GM18508 (cell line): ENCODE measurements around the gene PODXL.

Experiments used
- ATAC-seq: cut with Tn5 transposase; IDR thresholded peaks from one replicate; pipeline ENCODE4 v1.9.1; 2021; ENCODE audit warnings: moderate number of reproducible peaks; ENCODE audit not compliant: insufficient read depth, unreplicated experiment

Gene PODXL

DNA sequence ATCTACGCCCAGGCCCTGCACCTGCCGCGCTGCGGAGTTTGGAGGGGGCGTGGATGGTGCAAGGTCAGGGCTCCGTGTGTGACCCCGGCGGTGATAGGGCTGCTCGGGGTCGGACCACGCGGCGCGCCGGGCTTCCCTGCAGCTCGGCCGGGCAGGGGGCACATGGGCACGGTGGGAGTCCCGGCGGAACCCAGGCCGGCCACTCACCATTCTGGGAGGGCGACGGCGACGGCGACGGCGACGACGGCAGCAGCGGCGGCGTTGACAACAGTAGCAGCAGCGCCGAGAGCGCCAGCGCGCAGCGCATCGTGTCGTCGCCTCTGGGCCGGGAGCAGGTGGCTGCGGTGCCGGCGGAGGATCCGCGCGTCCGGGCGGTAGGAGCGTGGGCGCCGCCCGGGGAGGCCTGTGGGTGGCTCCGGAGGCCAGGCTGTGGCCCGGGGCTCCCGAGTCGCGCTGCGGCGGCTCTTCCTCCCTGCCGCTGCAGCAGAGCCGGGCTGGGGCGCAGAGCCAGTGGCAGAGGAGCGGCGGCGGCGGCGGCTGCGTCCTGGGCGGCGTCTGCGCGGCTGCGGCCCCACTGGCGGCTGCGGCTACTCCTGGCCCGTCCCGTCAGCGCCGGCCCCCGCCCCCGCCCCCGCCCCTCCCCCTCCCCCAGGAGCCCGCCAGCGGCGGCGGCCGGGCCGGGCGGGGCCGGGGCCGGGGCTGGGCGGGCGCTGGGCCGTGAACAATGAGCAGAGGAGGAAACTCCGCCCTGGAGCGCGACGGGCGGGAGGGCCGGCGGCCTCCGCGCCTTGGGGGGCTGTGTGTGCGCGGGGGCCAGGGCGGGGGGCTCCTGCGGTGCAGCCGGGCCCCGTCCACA, at the start of gene PODXL:
PODXL (minus strand) TSS at position 576 of the 856 bp plus-strand sequence; CDS start at position 307, 269 bp downstream.
- ATAC-seq, result no peak

DNA sequence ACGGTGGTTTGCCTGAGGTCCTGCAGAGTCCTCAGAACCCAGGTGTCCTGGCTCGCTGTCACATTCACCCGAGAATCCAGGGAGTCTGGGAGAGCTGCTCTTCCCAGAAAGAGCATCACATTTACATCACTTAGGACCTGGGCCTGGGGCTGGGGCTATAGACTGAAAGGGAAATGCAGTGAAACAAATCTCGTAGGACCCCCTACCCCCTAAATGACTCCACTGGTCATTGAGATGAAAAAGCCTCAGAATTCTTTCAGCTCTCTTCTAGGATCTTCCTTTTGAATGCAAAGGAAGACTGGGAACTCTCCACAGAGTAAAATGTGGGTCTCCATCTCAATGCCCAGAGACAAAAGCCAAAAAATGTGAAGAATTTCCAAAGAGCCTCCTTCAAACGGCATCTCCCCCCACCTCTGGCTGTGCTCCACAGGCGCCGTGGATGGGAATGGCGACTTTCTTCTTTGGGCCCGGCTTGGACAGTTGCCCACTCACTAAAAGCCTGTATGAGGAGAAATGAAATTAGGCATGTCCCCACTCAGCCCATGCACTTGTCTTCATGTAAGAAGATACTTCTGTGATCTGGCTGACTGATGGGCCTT, 49.0 kb upstream of the PODXL start:
- ATAC-seq, result no peak

DNA sequence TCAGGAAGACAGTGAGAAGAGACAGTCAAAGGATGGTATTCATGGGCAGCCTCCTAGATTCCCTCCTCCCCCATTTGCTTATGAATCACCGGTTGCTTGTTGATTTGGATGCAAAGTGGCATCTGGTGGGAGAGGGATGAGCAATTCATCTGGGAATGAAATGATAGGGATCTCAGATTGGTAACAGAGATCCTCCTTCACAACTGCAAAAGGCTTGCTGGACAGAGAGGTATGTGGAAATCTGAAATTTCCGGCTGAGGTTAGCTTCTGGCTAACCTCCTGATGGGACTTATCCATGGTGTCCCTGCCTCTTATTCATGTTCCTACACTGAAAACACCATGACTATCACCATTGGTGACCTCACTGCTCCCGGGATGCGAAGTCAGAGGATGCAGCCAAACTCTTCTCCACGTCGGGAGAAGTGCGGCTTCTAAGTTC, 48.4 kb upstream of the PODXL start:
- no peak for ATAC-seq

DNA sequence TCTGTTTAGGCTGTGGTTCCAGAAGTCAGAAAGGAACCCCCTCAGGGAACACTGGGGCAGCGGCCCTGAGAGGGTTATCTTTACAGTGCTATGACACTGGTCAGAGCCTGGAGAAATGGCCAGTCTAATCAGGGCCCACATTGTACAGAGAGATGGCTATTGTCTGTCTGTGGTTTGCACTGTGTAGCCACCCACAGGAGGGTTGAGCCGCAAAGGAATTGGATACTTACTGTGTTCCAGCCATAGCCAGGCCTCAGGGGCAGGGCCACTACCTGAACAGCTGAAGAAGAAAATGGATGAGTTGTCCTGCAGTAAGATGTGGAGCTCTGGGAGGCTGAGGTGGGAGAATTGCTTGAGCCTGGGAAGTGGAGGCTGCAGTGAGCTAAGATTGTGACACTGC, 47.5 kb upstream of the PODXL start:
- no peak for ATAC-seq

DNA sequence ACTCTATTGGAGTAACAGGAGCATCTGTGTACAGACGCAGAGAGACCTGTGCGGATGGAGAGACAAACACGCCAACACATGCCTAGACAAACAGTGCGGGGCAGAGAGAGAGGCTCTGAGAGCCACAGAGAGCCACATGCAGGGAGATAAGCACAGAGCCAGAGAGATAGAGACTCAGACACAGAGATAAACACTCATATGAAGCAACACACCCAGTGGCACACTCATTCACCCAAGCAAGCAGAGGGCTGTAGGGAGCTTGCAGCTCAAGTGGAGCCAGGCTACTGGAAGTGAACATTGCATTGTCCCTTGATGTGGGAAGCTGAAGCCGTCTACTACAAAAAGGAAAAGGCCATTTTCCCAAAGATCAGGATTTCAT, 46.6 kb upstream of the PODXL start:
- ATAC-seq, result no peak

DNA sequence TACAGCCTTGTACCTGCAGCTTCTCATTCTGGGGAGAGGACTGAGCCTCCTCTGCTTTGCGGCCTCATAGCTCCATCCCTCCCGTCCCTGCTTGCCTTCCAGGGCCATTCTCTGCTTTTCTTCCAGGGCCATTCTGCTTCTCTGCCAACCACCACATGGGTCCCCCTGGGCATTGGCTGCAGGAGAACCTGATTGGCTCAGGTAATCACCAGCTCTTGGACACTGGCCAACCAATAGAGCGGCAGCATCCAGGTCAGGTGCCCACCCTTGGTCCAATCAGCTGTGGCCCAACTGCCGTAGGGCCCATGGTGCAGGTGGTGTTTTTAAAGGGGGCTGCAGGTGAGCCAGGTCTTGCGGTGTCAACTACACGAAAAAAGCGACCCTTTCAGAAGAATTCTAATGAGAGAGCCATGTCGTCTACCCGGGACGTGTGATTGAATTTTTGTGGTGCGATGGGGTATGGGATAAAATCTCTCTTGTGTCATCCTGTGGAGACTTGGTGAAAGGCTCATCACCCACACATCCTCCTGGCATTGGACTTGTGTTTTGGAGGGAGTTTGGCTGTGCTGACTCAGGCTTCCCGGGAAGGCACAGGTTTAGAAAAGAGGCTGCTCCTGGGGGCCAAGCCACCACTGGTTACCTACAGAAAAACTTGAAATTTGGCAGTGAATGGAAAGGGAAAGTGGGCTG, 46.0 kb upstream of the PODXL start:
- ATAC-seq, result no peak

DNA sequence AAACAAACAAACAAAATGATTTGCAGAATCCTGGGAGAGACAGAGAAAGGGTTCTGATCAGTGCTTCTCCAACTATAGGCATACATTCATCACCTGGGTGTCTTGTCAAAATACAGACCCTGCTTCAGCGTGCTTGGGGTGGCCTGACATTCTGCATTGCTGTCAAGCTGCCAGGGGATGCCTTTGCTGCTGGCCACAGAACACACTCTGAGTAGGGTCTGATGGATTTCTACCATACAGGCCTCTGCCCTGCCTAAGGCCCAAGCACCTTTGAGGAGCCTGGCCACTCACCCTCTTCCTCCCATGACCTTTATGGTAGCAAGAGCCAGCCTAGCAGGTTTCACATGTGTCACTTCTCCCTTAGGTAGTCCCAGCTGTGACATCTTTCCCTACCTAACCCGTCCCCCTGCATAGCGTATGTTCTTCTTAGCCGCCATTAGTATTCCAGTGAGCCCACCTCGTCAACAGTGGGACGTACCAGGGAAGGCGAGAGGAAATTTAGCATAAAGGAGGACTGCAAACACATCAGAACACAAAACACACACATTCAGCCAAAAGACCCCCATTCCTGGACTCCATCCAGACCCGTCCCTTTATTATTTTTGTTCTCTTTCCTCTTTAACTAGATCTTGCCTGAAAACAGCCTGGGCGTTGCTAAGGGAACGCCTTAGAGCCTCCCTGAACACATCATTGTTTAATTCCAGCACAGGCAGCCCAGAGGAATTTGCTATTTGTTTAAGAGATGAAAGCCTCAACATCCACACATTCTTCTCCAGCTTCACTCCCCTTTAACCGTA, 43.9 kb upstream of the PODXL start:
- no peak for ATAC-seq

DNA sequence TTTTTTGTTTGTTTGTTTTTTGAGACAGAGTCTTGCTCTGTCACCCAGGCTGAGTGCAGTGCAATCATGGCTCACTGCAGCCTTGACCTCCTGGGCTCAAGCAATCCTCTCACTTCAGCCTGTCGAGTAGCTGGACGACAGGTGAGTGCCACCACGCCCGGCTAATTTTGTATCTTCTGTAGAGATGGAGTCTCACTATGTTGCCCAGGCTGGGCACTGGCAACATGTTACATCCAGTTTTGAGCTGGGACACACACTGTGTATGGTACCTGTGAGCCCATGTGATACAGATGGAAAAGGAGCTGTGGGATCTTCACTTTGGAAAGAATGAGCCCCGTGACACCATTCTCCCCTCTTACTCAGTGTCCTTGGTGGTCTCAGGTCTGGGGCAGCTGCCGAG, 40.4 kb upstream of the PODXL start:
- ATAC-seq, result no peak

DNA sequence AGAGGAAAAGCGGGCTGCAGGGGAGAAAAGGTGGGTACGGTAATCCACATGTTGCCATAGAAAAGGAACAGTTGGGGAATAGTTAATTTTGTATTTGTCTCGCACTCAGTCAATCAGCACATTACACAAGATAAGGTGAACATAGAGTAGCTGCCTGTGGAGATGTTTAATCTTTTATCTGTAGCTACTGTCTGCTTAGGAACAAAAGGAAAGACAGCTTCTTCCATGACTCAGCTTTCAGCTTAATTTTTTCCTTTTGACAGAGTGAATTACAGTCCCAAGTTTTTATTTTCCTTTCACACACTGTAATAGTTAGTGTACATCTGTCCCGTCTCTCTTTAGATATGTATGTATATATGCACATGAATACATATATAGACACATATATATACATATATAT, 39.3 kb upstream of the PODXL start:
- no peak for ATAC-seq

DNA sequence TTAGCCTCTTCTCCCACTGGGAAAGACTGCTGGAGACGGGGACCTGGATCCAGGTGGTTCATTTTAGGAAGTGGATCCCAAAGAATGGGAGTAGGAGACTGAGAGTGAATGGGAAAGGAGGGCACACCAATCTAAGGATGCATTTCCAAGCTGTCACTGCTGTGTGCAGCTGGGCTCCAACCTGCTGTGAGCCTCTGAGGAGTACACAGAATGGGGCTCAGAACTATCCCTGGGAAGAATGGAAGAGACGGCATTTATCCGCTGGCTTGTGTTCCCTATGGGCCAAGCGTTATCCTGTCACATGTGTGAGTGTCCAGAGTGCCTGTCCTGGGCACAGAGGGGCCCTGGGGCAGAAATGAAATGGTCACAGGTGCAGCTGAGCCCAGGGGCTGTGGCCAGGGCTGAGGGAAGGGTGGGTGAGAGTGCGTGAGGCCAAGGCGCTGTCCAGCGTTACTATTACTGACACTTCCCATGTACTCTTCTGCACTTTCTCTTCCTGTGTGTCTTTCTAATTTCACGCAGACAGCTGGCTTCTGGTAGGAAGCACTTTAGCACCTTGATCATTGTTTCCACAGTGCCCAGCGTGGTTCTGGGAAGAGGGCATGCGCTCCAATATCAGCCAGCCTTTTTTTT, 35.4 kb upstream of the PODXL start:
- no peak for ATAC-seq

DNA sequence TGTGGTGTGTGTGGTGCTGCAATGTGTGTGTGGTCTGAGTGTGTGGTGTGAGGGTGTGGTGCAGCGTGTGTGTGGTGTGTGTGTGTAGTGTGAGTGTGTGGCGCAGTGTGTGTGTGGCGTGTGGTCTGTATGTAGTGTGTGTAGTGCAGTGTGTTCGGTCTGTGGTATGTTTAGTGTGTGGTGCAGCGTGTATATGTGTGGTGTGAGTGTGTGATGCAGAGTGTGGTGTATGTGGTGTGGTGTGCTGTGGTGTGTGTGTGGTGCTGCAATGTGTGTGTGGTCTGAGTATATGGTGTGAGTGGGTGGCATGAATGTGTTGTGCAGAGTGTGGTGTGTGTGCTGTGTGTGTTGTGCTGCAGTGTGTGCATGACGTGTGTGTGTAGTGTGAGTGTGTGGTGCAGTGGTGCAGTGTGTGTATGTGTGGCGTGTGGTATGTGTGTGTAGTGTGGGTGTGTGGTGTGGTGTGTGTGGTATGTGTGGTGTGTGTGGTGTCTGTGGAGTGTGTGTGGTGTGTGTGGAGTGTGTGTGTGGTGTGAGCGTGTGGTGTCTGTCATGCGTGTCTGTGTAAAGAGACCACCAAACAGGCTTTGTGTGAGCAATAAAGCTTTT, 31.0 kb upstream of the PODXL start:
- no peak for ATAC-seq

DNA sequence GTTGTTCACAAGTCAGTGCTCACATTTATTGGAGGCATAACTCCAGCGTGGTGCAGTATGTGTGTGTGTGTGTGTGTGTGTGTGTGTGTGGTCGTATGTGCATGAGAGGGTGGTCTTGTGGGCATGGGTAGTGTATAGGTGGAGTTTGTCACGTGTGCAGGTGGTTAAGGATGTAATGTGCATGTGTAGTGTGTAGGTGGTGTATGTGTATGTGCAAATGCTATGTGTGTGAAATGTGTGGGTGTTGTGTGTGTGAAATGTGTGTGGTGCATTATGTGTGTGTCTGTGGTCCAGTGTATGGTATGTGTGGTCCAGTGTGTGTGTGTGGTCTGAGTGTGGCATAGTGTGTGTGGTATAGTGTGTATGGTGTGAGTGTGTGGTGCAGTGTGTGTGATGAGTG, 30.3 kb upstream of the PODXL start:
- no peak for ATAC-seq

DNA sequence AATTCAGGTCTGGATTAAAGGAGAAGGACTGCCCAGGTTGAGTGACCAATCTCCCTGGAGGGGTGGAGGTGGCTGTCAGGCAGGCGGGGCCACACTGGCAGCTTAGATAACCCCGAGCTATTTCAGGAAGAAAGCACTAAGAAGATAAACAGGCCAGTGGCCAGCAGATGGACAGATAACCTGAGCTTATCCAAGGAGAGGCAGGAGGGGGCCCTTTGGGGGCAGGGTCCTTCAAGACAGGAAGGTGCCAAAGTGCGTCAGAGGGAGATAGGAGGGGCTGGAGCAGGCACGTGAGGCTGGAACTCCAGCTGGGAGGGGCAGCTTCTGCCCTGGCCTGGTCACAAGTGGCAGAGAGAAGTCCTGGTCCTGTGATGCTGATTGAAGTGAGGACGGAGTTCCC, 29.8 kb upstream of the PODXL start:
- no peak for ATAC-seq

DNA sequence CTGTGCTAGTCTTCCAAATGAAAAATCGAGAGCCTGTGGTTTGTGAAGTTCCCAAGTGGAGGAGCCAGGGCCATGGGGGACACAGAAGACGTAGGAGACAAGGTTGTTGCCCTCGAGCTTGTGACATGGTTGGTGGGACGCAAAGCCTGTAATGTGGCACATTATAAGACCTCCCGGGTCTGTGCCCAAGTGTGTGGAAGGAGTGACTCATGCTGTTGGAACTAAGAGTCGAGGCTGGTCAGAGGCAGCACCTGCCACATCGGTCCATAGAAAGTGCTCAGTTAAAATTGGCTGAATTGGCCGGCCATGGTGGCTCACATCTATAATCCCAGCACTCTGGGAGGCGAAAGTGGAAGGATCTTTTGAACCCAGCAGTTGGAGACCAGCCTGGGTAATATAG, 27.0 kb upstream of the PODXL start:
- ATAC-seq, result no peak

DNA sequence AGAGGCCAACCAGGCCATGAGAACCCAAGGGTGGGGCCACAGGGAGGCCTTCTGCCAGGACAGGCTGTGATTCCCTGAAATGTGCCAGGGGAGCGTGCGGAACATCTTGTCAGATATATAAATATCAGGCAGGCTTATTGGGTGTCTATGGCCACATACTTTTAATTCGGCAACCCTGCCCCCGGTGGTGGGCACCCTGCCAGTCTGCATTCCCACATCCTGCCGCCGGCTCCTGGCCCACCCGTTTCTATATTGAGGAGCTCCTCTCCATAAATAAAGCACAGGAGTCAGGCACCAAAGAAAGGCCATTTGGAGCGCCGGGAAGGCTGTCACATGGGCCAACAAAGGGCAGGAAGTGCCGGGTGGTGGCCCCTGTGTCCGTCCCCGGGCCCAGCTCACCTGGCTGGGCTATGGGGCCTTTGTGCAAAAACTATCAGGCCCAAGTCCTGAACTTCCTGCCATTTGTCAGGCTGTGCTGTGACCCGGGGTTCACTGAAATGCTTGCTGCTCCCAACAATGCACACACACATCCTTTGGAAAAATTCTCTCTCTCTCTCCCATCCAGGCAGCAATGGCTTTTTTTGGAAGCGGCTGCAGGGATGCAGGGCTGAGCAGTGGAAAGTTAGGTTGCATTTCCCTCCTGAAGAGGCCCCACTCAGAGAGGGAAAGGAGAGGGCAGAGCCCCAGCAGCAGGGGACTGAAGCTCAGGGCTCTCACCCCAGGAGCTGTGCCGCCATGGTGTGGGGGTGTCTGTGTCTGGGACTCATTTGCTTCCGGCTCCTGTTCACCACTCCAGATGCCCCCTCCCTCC, 25.0 kb upstream of the PODXL start:
- ATAC-seq, result no peak

DNA sequence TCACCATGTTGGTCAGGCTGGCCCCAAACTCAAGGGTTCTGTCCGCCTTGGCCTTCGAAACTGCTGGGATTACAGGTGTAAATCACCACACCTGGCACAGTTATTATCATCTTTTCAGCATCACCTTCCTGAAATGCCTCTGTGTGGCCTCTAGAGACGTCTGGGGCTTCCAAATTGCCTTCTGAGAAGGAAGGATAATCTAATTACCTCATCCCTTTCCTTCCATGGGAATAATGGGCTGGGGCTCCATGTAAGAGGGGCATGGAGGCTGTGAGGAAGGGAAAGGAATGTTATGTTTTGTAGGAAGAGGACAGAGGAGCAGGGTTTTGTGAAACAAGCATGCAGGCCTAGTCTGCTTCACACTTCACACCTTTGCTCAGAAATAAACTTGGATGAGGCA, 22.2 kb upstream of the PODXL start:
- ATAC-seq, result no peak

DNA sequence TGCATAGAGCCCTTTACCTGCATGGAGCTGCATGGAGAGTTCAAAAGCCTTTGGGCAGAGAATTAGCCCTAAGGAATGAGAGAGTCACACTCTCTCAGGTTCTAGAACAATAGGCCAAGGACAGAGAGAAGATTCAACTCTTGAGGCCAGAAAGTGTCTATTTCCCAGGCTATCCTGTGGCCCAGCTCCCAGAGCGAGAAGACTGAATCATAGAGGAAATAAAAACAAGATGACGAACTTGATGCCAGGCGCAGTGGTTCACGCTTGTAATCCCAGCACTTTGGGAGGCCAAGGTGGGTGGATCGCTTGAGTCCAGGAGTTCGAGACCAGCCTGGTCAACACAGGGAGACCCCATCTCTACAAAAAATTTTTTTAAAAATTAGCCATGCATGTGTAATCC, 18.3 kb upstream of the PODXL start:
- no peak for ATAC-seq

DNA sequence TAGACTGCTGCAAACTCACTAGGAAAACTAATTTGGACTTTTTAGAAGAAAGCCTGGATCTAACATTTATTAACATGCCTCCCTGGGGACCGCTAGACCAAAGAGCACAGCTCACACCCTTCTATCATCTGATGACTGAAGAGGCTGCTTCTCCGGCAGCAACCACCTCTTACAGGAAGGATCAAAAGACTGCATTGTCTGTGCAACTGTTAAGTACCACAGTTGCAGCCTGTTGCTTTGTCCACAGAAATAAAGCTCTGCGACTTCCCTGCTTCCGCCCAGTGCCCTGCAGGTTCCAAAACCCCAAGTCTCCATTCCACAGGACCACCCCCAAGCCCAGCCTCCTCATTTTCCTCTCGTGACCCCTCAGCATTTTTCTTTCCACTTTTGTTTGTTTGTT, 14.0 kb upstream of the PODXL start:
- ATAC-seq, result no peak

DNA sequence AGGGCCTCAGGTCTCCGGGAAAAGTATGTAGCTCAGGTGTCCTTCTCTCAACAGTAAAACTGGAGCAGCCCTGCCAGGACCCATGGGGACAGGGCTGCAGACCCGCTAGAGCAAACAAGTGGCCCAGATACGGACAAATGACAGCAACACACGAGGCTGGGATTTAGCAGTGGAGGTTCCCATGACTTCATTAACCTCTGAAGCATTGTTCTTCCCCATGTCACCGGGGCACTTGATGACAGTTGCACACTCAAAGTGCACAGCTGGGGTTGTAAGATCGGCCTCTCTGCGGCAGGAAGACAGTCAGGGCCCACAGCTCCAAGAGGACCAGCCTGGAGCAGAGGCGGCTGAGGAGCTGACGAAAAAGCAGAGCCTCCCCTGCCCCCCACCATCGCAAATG, 12.5 kb upstream of the PODXL start:
- ATAC-seq, result no peak
